Upper lobe of right lung (tissue), 1 donor: ENCODE measurements around the gene ARTN. TPM values are rescaled to one million over a fixed set of nuclear protein-coding genes. Genes with fewer than 3 reads are reported as not detected.

Experiments used
- ATAC-seq: fragments of 200-7000 bp; cut with Tn5 transposase; one replicate; pipeline ENCODE4 v1.9.1; 2020; ENCODE audit warnings: mild to moderate bottlenecking, moderate library complexity
- DNase-seq: peaks from one replicate; pipeline ENCODE4 v3.0.0-alpha.2; 2020
- H3K27ac ChIP-seq: fragments of 200-600 bp; one replicate; pipeline ENCODE4 v1.8.0; 2022
- H3K27me3 ChIP-seq: fragments of 200-600 bp; one replicate; pipeline ENCODE4 v1.8.0; 2022; ENCODE audit warnings: mild to moderate bottlenecking
- H3K36me3 ChIP-seq: fragments of 200-600 bp; one replicate; pipeline ENCODE4 v1.8.0; 2022
- H3K4me1 ChIP-seq: fragments of 200-600 bp; one replicate; pipeline ENCODE4 v1.8.0; 2022
- H3K4me3 ChIP-seq: fragments of 200-600 bp; one replicate; pipeline ENCODE4 v1.8.0; 2022; ENCODE audit warnings: mild to moderate bottlenecking
- H3K9me3 ChIP-seq: fragments of 200-600 bp; one replicate; pipeline ENCODE4 v1.8.0; 2022
- CTCF ChIP-seq: fragments of 200-600 bp; IDR thresholded peaks from one replicate; pipeline ENCODE4 v1.8.0; 2022; ENCODE audit warnings: antibody characterized with exemption
- intact Hi-C: fragments of 100-400 bp; cut with DNase I; formaldehyde crosslinking; loops from one replicate; pipeline ENCODE4 v1.11.0; 2022
- total RNA-seq: library from RNA; stranded (reverse); fragmentation: NEBNext Ultra II Directional; extraction: Animal tissue kit (Norgen Biotek cat#: 25700); gene quantifications from one replicate; pipeline ENCODE4 v1.2.1, GENCODE V29; 2021
- donor health status: DM: no; HTN: yes; CAD: no; lungs with severe emphysema.

The ARTN gene
- total RNA-seq, 1 donor from 2014 or later, result 0.43 TPM

- no peak overlapping the region for H3K27ac ChIP-seq
- ATAC-seq, result no peak
- H3K27me3 ChIP-seq, result no peaks in the 10 kb centered on the region
- no peak for DNase-seq
- intact Hi-C loops, result no loop called here
- H3K4me3 ChIP-seq, result no peak overlapping the region
- no peaks in the 10 kb centered on the region for H3K9me3 ChIP-seq
- no peaks in the 10 kb centered on the region for H3K36me3 ChIP-seq
- H3K4me1 ChIP-seq, result peaks cover 7% of the 10 kb centered on the region
- no peak for TF ChIP-seq CTCF
These were observed 52.5 kb downstream of the ARTN start for GRCh38 chr1:43985984-43986595.

GRCh38 chr1:43986712-43987111 is 53.1 kb downstream of the ARTN start:
- ATAC-seq, result no peak
- intact Hi-C loops, result no loop called here
- Histone ChIP-seq H3K4me3 (no peak overlapping the region), H3K4me1 (peaks cover 7% of the 10 kb centered on the region), H3K9me3 (no peaks in the 10 kb centered on the region), H3K27me3 (no peaks in the 10 kb centered on the region), H3K27ac (no peak overlapping the region), H3K36me3 (no peaks in the 10 kb centered on the region)
- no peak for TF ChIP-seq CTCF
- no peak for DNase-seq

Other genes starting within 250 kb of the ARTN start
- 20.5 TPM for gene ST3GAL3, start 226.3 kb upstream of the ARTN start, total RNA-seq
- 24.9 TPM for gene IPO13, start 13.1 kb downstream of the ARTN start, total RNA-seq
- 18.8 TPM for gene DPH2, start 36.2 kb downstream of the ARTN start, total RNA-seq
- gene ATP6V0B, start 41.2 kb downstream of the ARTN start, total RNA-seq, result 191 TPM
- 23.8 TPM for gene B4GALT2, start 45.4 kb downstream of the ARTN start, total RNA-seq
- gene CCDC24, start 57.8 kb downstream of the ARTN start, total RNA-seq, result 5.3 TPM
- 19.2 TPM for gene SLC6A9, start 97.7 kb downstream of the ARTN start, total RNA-seq
- gene KLF17, start 185.0 kb downstream of the ARTN start, total RNA-seq, result 0.52 TPM
- not detected for gene KLF18, start 207.8 kb downstream of the ARTN start, total RNA-seq